DOHH2 (cell line): ENCODE data around the gene FAM174B.

Experiments used
- EZH2phosphoT487 ChIP-seq: fragments of 200-600 bp; sonication (generic); IDR thresholded peaks from 2 replicates; pipeline ENCODE4 v1.6.1; 2017; ENCODE audit warnings: borderline replicate concordance, mild to moderate bottlenecking, antibody characterized with exemption, low read length, moderate library complexity, mixed read lengths
- TF ChIP-seq, protein P1 (sequence below): fragments of 200-600 bp; sonication (generic); IDR thresholded peaks from one replicate; pipeline ENCODE4 v1.5.1; 2014; ENCODE audit warnings: antibody characterized with exemption, mild to moderate bottlenecking, low read depth, low read length; ENCODE audit not compliant: poor library complexity, severe bottlenecking

DNA sequence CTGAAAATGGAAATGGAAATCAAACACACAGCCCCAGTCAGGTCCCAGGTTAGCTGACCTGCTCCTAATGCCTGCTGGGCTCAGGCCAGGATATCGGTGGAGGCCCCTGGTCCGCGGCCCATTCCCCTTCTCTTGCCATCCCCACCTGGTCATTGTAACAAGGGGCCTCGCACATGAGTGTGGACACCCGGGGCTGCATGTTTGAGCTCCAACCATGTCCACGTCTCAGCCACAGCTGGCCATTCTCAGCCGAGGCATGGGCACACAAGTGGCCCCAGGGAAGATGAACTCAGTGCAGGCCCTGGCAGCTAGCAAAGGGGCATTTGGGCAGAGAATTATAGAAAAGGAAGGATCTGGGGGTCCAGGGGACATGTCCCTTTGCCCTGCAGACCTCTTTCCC, 41.7 kb downstream of the FAM174B start:
- TF ChIP-seq, protein P1, sequence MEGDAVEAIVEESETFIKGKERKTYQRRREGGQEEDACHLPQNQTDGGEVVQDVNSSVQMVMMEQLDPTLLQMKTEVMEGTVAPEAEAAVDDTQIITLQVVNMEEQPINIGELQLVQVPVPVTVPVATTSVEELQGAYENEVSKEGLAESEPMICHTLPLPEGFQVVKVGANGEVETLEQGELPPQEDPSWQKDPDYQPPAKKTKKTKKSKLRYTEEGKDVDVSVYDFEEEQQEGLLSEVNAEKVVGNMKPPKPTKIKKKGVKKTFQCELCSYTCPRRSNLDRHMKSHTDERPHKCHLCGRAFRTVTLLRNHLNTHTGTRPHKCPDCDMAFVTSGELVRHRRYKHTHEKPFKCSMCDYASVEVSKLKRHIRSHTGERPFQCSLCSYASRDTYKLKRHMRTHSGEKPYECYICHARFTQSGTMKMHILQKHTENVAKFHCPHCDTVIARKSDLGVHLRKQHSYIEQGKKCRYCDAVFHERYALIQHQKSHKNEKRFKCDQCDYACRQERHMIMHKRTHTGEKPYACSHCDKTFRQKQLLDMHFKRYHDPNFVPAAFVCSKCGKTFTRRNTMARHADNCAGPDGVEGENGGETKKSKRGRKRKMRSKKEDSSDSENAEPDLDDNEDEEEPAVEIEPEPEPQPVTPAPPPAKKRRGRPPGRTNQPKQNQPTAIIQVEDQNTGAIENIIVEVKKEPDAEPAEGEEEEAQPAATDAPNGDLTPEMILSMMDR = no peak
- no peak for TF ChIP-seq EZH2phosphoT487
